Mesenchymal stem cell (in vitro differentiated cells and primary cell): ENCODE data around the gene LAIR2. TPM values are rescaled to one million over a fixed set of nuclear protein-coding genes. Genes with fewer than 3 reads are reported as not detected.

ENCODE experiments used
- DNase-seq: peaks from one replicate; pipeline ENCODE4 v3.0.0-alpha.2; 2013
- H2AFZ ChIP-seq: one replicate; pipeline ENCODE4 v1.6.1; 2013; ENCODE audit warnings: low read depth, mild to moderate bottlenecking, control low read depth, inconsistent platforms, low read length, moderate library complexity
- H2AK5ac ChIP-seq: 2 replicates; pipeline ENCODE4 v1.6.1; 2013; ENCODE audit warnings: low read length, moderate library complexity, mild to moderate bottlenecking, inconsistent platforms; ENCODE audit not compliant: severe bottlenecking
- H2BK120ac ChIP-seq: one replicate; pipeline ENCODE4 v1.6.1; 2013; ENCODE audit warnings: low read depth, mild to moderate bottlenecking, inconsistent platforms, low read length, moderate library complexity
- H2BK12ac ChIP-seq, 2 experiments: one replicate each; pipeline ENCODE4 v1.6.1; 2013; ENCODE audit warnings: inconsistent platforms in 2 of 2, low read length in 2 of 2, mild to moderate bottlenecking in 2 of 2, moderate library complexity in 2 of 2, control low read depth in 1 of 2
- H2BK15ac ChIP-seq: one replicate; pipeline ENCODE4 v1.6.1; 2013; ENCODE audit warnings: mild to moderate bottlenecking, low read depth, inconsistent platforms; ENCODE audit not compliant: poor library complexity, severe bottlenecking
- H2BK5ac ChIP-seq: 2 replicates; pipeline ENCODE4 v1.6.1; 2013; ENCODE audit warnings: low read depth, mild to moderate bottlenecking, low read length, control low read depth, inconsistent platforms; ENCODE audit not compliant: poor library complexity, severe bottlenecking
- H3K14ac ChIP-seq, 2 experiments: one replicate each; pipeline ENCODE4 v1.6.1; 2013; ENCODE audit warnings: inconsistent platforms in 2 of 2, low read length in 2 of 2, control low read depth in 1 of 2, mild to moderate bottlenecking in 1 of 2, moderate library complexity in 1 of 2
- H3K18ac ChIP-seq, 2 experiments: one replicate each; pipeline ENCODE4 v1.6.1; 2013; ENCODE audit warnings: inconsistent platforms in 2 of 2, low read length in 2 of 2, control low read depth in 1 of 2, low read depth in 1 of 2, mild to moderate bottlenecking in 1 of 2
- H3K23ac ChIP-seq, 2 experiments: one replicate each; pipeline ENCODE4 v1.6.1; 2013; ENCODE audit warnings: inconsistent platforms in 2 of 2, low read length in 2 of 2, mild to moderate bottlenecking in 2 of 2, moderate library complexity in 2 of 2, control low read depth in 1 of 2
- H3K27ac ChIP-seq: 2 replicates; pipeline ENCODE4 v1.5.1; 2013; ENCODE audit warnings: mild to moderate bottlenecking, moderate library complexity, low read length, control low read depth, inconsistent platforms; ENCODE audit not compliant: poor library complexity, severe bottlenecking
- H3K27me3 ChIP-seq, 2 experiments: 2 replicates each; pipeline versions ENCODE4 v1.6.1 to v1.7.0; 2013; ENCODE audit warnings: low read length in 2 of 2, mild to moderate bottlenecking in 2 of 2, moderate library complexity in 2 of 2, control low read depth in 1 of 2, inconsistent platforms in 1 of 2; ENCODE audit not compliant: control insufficient read depth in 1 of 2, insufficient read depth in 1 of 2
- H3K36me3 ChIP-seq, 2 experiments: 2 replicates each; pipeline versions ENCODE4 v1.6.1 to v1.7.0; 2013; ENCODE audit warnings: low read length in 2 of 2, control low read depth in 1 of 2, inconsistent platforms in 1 of 2, low read depth in 1 of 2, mild to moderate bottlenecking in 1 of 2; ENCODE audit not compliant: insufficient read depth in 2 of 2, control insufficient read depth in 1 of 2
- H3K4ac ChIP-seq, 2 experiments: one replicate each; pipeline ENCODE4 v1.6.1; 2013; ENCODE audit warnings: inconsistent platforms in 2 of 2, low read length in 2 of 2, mild to moderate bottlenecking in 2 of 2, moderate library complexity in 2 of 2, control low read depth in 1 of 2, low read depth in 1 of 2
- H3K4me1 ChIP-seq: 2 replicates; pipeline ENCODE4 v1.6.1; 2013; ENCODE audit warnings: low read depth, low read length, control low read depth; ENCODE audit not compliant: control insufficient read depth, insufficient read depth
- H3K4me2 ChIP-seq: 2 replicates; pipeline ENCODE4 v1.6.1; 2013; ENCODE audit warnings: low read length, mild to moderate bottlenecking, inconsistent platforms; ENCODE audit not compliant: poor library complexity, severe bottlenecking
- H3K4me3 ChIP-seq, 2 experiments: 2 replicates each; pipeline versions ENCODE4 v1.5.1 to v1.7.0; 2013; ENCODE audit warnings: low read length in 2 of 2, mild to moderate bottlenecking in 2 of 2, control low read depth in 1 of 2, low read depth in 1 of 2; ENCODE audit not compliant: insufficient read depth in 1 of 2
- H3K79me1 ChIP-seq: replicated peaks from 2 replicates; pipeline ENCODE4 v1.6.1; 2013; ENCODE audit warnings: mild to moderate bottlenecking, control low read depth, low read length, inconsistent platforms; ENCODE audit not compliant: poor library complexity, severe bottlenecking
- H3K9ac ChIP-seq: 2 replicates; pipeline ENCODE4 v1.7.0; 2013; ENCODE audit warnings: mild to moderate bottlenecking, low read length, moderate library complexity
- H3K9me3 ChIP-seq: 2 replicates; pipeline ENCODE4 v1.7.0; 2013; ENCODE audit warnings: mild to moderate bottlenecking, low read length; ENCODE audit not compliant: control insufficient read depth
- H4K8ac ChIP-seq: one replicate; pipeline ENCODE4 v1.6.1; 2013; ENCODE audit warnings: inconsistent platforms, mild to moderate bottlenecking, low read length, moderate library complexity
- H4K91ac ChIP-seq: one replicate; pipeline ENCODE4 v1.6.1; 2013; ENCODE audit warnings: mild to moderate bottlenecking, low read length, inconsistent platforms
- WGBS: methylation state at CpG from one replicate; pipeline ENCODE4 v1.1.7; 2013; ENCODE audit warnings: mixed read lengths; 5-methylcytosine and 5-hydroxymethylcytosine counted together
- small RNA-seq: library from polyadenylated mRNA; stranded (forward); fragments of <200 nt; extraction: miRNeasy Mini kit (QIAGEN cat#:217004); gene quantifications from one replicate; pipeline ENCODE3, GENCODE V24; 2013; ENCODE audit warnings: low read depth

LAIR2 gene

DNA sequence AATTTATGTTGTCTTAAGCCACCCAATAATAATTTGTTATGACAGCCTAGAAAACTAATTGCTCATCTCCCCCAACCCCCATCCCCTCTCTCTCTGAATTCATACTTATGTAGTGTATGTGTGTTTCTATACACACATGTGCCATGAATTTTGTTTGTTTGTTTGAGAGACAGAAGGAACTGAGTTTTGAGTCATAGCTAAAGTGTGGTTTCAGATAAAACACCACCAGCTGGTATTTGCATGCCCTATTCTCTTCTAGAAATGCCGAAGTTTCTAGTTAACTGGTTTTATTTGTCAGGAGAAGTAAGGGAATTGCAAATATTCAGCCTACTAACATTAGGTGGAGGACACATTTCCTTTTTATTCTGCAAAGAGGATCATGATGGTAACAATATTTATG, 53.6 kb downstream of the LAIR2 start:
- no peak for DNase-seq
- no peak overlapping the region for H3K27ac ChIP-seq
- no peak overlapping the region for H3K14ac ChIP-seq
- no peak overlapping the region for H3K23ac ChIP-seq
- WGBS = no CpG with 5 or more reads among the region's 1 CpG
- H3K4me2 ChIP-seq = no peak overlapping the region
- H2BK15ac ChIP-seq = no peak overlapping the region
- no peak overlapping the region for H3K9ac ChIP-seq
- no peak overlapping the region for H3K4me3 ChIP-seq
- no peaks in the 10 kb centered on the region for H3K79me1 ChIP-seq
- no peaks in the 10 kb centered on the region for H3K36me3 ChIP-seq
- no peak overlapping the region for H4K91ac ChIP-seq
- no peak overlapping the region for H2BK5ac ChIP-seq
- H2AK5ac ChIP-seq = no peak overlapping the region
- no peaks in the 10 kb centered on the region for H3K4me1 ChIP-seq
- no peak overlapping the region for H4K8ac ChIP-seq
- H2BK12ac ChIP-seq = no peak overlapping the region
- H3K4ac ChIP-seq = no peak overlapping the region
- no peak overlapping the region for H3K18ac ChIP-seq
- H3K27me3 ChIP-seq = no peaks in the 10 kb centered on the region
- no peak overlapping the region for H2BK120ac ChIP-seq
- H2AFZ ChIP-seq = no peak overlapping the region
- H3K9me3 ChIP-seq = no peaks in the 10 kb centered on the region

DNA sequence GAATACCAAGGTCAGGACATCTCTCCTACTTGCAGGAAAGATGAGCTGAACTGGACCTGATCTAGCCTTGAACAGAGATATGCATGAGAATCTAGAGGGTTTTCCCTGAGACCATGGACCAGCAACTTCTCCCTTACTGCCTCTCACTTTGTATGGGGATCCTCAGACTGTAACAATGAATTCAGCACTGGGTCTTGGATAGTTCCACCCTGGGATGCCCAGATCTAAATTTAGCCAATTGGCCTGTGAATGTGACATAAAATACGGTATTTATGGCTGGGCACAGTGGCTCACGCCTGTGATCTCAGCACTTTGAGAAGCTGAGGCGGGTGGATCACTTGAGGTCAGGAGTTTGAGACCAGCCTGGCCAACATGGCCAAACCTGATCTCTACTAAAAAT, 55.7 kb downstream of the LAIR2 start:
- WGBS = 72% methylated on average over 3 of the region's 3 CpGs

More for the DNA sequence above, 55.7 kb downstream of the LAIR2 start:
- Histone ChIP-seq H3K27ac (no peak overlapping the region), H4K91ac (no peak overlapping the region), H2BK12ac (no peak overlapping the region), H3K4me1 (no peaks in the 10 kb centered on the region), H2BK5ac (no peak overlapping the region), H3K4ac (no peak overlapping the region), H3K4me2 (no peak overlapping the region), H3K4me3 (no peak overlapping the region), H4K8ac (no peak overlapping the region), H2AFZ (no peak overlapping the region), H3K79me1 (no peaks in the 10 kb centered on the region), H3K9ac (no peak overlapping the region), H3K14ac (no peak overlapping the region), H3K36me3 (no peaks in the 10 kb centered on the region), H2BK120ac (no peak overlapping the region), H3K27me3 (no peaks in the 10 kb centered on the region), H3K23ac (no peak overlapping the region), H3K18ac (no peak overlapping the region), H2BK15ac (no peak overlapping the region), H2AK5ac (no peak overlapping the region), H3K9me3 (no peaks in the 10 kb centered on the region)
- DNase-seq = no peak

Small RNA genes within 50 kb of the gene (small RNA-seq; reads per million reads assigned to genes)
- gene AC245036.2 = not detected
